ENCODE data around the gene C1orf167.

C1orf167 gene

GRCh38 chr1:11780380-11781147, 18.6 kb downstream of the C1orf167 start:
- H3K9ac ChIP-seq (ENCODE audit: low read depth, low read length) = no peak overlapping the region
- H3K4me1 ChIP-seq (ENCODE audit: control insufficient read depth, insufficient read depth, low read length) = peaks cover 14% of the 10 kb centered on the region
- H3K9me3 ChIP-seq (replicated peaks; ENCODE audit: low read length) = no peaks in the 10 kb centered on the region
- no peak overlapping the region for H3K4me3 ChIP-seq (ENCODE audit: low read length)
- no peaks in the 10 kb centered on the region for H3K36me3 ChIP-seq (ENCODE audit: insufficient read depth, low read length)
- H3K4me2 ChIP-seq (ENCODE audit: low read length) = no peak overlapping the region
- H3K27me3 ChIP-seq (ENCODE audit: control insufficient read depth, insufficient read depth, low read length) = no peaks in the 10 kb centered on the region

GRCh38 chr1:11781297-11781696, 19.3 kb downstream of the C1orf167 start:
- H3K27me3 ChIP-seq (ENCODE audit: control insufficient read depth, insufficient read depth, low read length) = no peaks in the 10 kb centered on the region
- no peaks in the 10 kb centered on the region for H3K36me3 ChIP-seq (ENCODE audit: insufficient read depth, low read length)
- no peak overlapping the region for H3K4me3 ChIP-seq (ENCODE audit: low read length)
- H3K4me1 ChIP-seq (ENCODE audit: control insufficient read depth, insufficient read depth, low read length) = peaks cover 14% of the 10 kb centered on the region
- H3K9ac ChIP-seq (ENCODE audit: low read depth, low read length) = peak overlapping the region; percentile 0
- no peaks in the 10 kb centered on the region for H3K9me3 ChIP-seq (replicated peaks; ENCODE audit: low read length)
- H3K4me2 ChIP-seq (ENCODE audit: low read length) = no peak overlapping the region

GRCh38 chr1:11782127-11782708, 20.2 kb downstream of the C1orf167 start:
- Histone ChIP-seq H3K4me1 (ENCODE audit: control insufficient read depth, insufficient read depth, low read length) (peaks cover 19% of the 10 kb centered on the region), H3K4me2 (ENCODE audit: low read length) (no peak overlapping the region), H3K9me3 (replicated peaks; ENCODE audit: low read length) (no peaks in the 10 kb centered on the region), H3K36me3 (ENCODE audit: insufficient read depth, low read length) (no peaks in the 10 kb centered on the region), H3K4me3 (ENCODE audit: low read length) (no peak overlapping the region), H3K27me3 (ENCODE audit: control insufficient read depth, insufficient read depth, low read length) (no peaks in the 10 kb centered on the region), H3K9ac (ENCODE audit: low read depth, low read length) (no peak overlapping the region)

- Histone ChIP-seq H3K9me3 (replicated peaks; ENCODE audit: low read length) (no peaks in the 10 kb centered on the region), H3K4me1 (ENCODE audit: control insufficient read depth, insufficient read depth, low read length) (peaks cover 28% of the 10 kb centered on the region), H3K36me3 (ENCODE audit: insufficient read depth, low read length) (no peaks in the 10 kb centered on the region), H3K9ac (ENCODE audit: low read depth, low read length) (no peak overlapping the region), H3K4me2 (ENCODE audit: low read length) (no peak overlapping the region), H3K4me3 (ENCODE audit: low read length) (no peak overlapping the region), H3K27me3 (ENCODE audit: control insufficient read depth, insufficient read depth, low read length) (no peaks in the 10 kb centered on the region)
These were observed 21.6 kb downstream of the C1orf167 start for GRCh38 chr1:11783556-11783955.

GRCh38 chr1:11784256-11784992, 22.4 kb downstream of the C1orf167 start:
- peak overlapping the region; percentile 32 for H3K9ac ChIP-seq (ENCODE audit: low read depth, low read length)
- H3K4me2 ChIP-seq (ENCODE audit: low read length) = peak overlapping the region; percentile 72
- H3K27me3 ChIP-seq (ENCODE audit: control insufficient read depth, insufficient read depth, low read length) = no peaks in the 10 kb centered on the region
- no peaks in the 10 kb centered on the region for H3K36me3 ChIP-seq (ENCODE audit: insufficient read depth, low read length)
- no peaks in the 10 kb centered on the region for H3K9me3 ChIP-seq (replicated peaks; ENCODE audit: low read length)
- H3K4me3 ChIP-seq (ENCODE audit: low read length) = peak overlapping the region; percentile 41
- H3K4me1 ChIP-seq (ENCODE audit: control insufficient read depth, insufficient read depth, low read length) = peaks cover 28% of the 10 kb centered on the region

GRCh38 chr1:11784993-11785769, 23.2 kb downstream of the C1orf167 start:
- Histone ChIP-seq H3K9ac (ENCODE audit: low read depth, low read length) (peak overlapping the region; percentile 32), H3K9me3 (replicated peaks; ENCODE audit: low read length) (no peaks in the 10 kb centered on the region), H3K4me1 (ENCODE audit: control insufficient read depth, insufficient read depth, low read length) (peaks cover 30% of the 10 kb centered on the region), H3K4me3 (ENCODE audit: low read length) (peak overlapping the region; percentile 41), H3K27me3 (ENCODE audit: control insufficient read depth, insufficient read depth, low read length) (no peaks in the 10 kb centered on the region), H3K4me2 (ENCODE audit: low read length) (peak overlapping the region; percentile 72), H3K36me3 (ENCODE audit: insufficient read depth, low read length) (peaks cover under 1% of the 10 kb centered on the region)

DNA sequence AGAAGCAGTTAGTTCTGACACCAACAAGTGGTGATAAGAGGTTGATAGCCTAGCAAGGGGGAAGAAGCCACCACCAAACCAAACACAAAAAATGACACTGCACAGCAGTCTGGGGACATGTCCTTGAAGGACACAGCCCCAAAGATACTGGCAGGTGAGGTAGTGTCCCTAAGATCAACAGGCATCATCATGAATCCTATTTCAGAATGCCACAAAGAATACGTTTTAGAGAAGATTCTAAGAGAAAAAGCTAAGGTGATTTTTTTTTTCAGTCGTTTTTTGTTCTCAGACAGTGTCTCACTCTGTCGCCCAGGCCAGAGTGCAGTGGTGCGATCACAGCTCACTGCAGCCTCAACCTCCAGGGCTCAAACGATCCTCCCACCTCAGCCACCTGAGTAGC, 24.2 kb downstream of the C1orf167 start:
- no peaks in the 10 kb centered on the region for H3K9me3 ChIP-seq (replicated peaks; ENCODE audit: low read length)
- no peaks in the 10 kb centered on the region for H3K27me3 ChIP-seq (ENCODE audit: control insufficient read depth, insufficient read depth, low read length)
- H3K36me3 ChIP-seq (ENCODE audit: insufficient read depth, low read length) = peaks cover 3% of the 10 kb centered on the region
- no peak overlapping the region for H3K4me3 ChIP-seq (ENCODE audit: low read length)
- H3K4me2 ChIP-seq (ENCODE audit: low read length) = no peak overlapping the region
- H3K4me1 ChIP-seq (ENCODE audit: control insufficient read depth, insufficient read depth, low read length) = peaks cover 38% of the 10 kb centered on the region
- no peak overlapping the region for H3K9ac ChIP-seq (ENCODE audit: low read depth, low read length)

DNA sequence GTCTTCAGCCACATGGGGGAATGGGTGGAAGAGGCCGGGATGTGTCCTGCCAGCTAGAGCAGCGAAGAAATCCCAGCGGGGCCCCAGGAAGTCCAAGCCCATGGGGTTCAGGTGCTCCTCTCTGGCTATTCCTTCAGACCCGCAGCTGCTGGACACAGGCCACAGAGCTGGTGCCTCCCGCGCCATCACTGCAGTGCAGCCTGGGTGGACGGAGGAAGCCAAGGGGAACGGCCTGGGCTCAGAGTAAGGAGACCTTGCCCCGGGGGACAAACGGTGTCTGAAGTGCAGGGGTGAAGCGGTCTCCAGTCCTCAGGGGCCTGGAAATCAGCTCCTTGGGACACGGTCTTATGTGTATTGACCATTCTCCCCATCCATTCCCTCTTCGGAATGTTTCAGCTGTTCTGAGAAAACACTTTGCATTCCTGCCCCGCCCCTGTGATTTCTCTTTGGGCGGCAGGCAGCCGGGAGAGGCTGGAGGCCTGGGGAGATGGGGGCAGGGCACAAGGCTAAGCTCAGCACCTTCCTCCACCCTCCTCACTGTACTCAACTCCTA, 25.3 kb downstream of the C1orf167 start:
- H3K4me2 ChIP-seq (ENCODE audit: low read length) = peak overlapping the region; percentile 69
- peaks cover 40% of the 10 kb centered on the region for H3K4me1 ChIP-seq (ENCODE audit: control insufficient read depth, insufficient read depth, low read length)
- H3K4me3 ChIP-seq (ENCODE audit: low read length) = peak overlapping the region; percentile 48
- peaks cover 3% of the 10 kb centered on the region for H3K36me3 ChIP-seq (ENCODE audit: insufficient read depth, low read length)
- H3K9me3 ChIP-seq (replicated peaks; ENCODE audit: low read length) = no peaks in the 10 kb centered on the region
- H3K27me3 ChIP-seq (ENCODE audit: control insufficient read depth, insufficient read depth, low read length) = no peaks in the 10 kb centered on the region
- H3K9ac ChIP-seq (ENCODE audit: low read depth, low read length) = peak overlapping the region; percentile 45

GRCh38 chr1:11787804-11788436, 25.9 kb downstream of the C1orf167 start:
- no peak overlapping the region for H3K4me3 ChIP-seq (ENCODE audit: low read length)
- H3K9ac ChIP-seq (ENCODE audit: low read depth, low read length) = peak overlapping the region; percentile 6
- H3K4me1 ChIP-seq (ENCODE audit: control insufficient read depth, insufficient read depth, low read length) = peaks cover 40% of the 10 kb centered on the region
- peak overlapping the region; percentile 69 for H3K4me2 ChIP-seq (ENCODE audit: low read length)
- H3K9me3 ChIP-seq (replicated peaks; ENCODE audit: low read length) = no peaks in the 10 kb centered on the region
- H3K27me3 ChIP-seq (ENCODE audit: control insufficient read depth, insufficient read depth, low read length) = no peaks in the 10 kb centered on the region
- H3K36me3 ChIP-seq (ENCODE audit: insufficient read depth, low read length) = peaks cover 3% of the 10 kb centered on the region

GRCh38 chr1:11788549-11789053, 26.6 kb downstream of the C1orf167 start:
- Histone ChIP-seq H3K9ac (ENCODE audit: low read depth, low read length) (no peak overlapping the region), H3K36me3 (ENCODE audit: insufficient read depth, low read length) (peaks cover 3% of the 10 kb centered on the region), H3K4me2 (ENCODE audit: low read length) (no peak overlapping the region), H3K4me1 (ENCODE audit: control insufficient read depth, insufficient read depth, low read length) (peaks cover 40% of the 10 kb centered on the region), H3K9me3 (replicated peaks; ENCODE audit: low read length) (no peaks in the 10 kb centered on the region), H3K4me3 (ENCODE audit: low read length) (no peak overlapping the region), H3K27me3 (ENCODE audit: control insufficient read depth, insufficient read depth, low read length) (no peaks in the 10 kb centered on the region)
